ENCODE data around the gene FNDC5.

GRCh38 chr1:32887623-32888022 lies 16.9 kb upstream of the FNDC5 start:
- TF ChIP-seq CTCF (IDR thresholded peaks at IDR 0.05) = no peak
- TF ChIP-seq NPAS2 (CRISPR knock-in tag; IDR thresholded peaks at IDR 0.05; ENCODE audit: borderline replicate concordance) = no peak
- no peak for TF ChIP-seq POLR2A (IDR thresholded peaks at IDR 0.05; ENCODE audit: low read length)
- no peak for TF ChIP-seq PHF8 (IDR thresholded peaks at IDR 0.05; ENCODE audit: borderline replicate concordance, low read depth)
- no peak for TF ChIP-seq RAD21 (conservative IDR thresholded peaks at IDR 0.05 in 1 of 2, IDR thresholded peaks at IDR 0.05 in 1 of 2)
- TF ChIP-seq, protein P1, sequence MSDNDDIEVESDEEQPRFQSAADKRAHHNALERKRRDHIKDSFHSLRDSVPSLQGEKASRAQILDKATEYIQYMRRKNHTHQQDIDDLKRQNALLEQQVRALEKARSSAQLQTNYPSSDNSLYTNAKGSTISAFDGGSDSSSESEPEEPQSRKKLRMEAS (IDR thresholded peaks at IDR 0.05) = no peak
- TF ChIP-seq FOXS1 (CRISPR knock-in tag; IDR thresholded peaks at IDR 0.05) = no peak
